GF-D8 (cell line): ENCODE measurements around the gene GRAMD1B.

Experiments
- DNase-seq: peaks from one replicate; lab custom pipeline; 2025; lab: John Stamatoyannopoulos, UW

The GRAMD1B gene

DNA sequence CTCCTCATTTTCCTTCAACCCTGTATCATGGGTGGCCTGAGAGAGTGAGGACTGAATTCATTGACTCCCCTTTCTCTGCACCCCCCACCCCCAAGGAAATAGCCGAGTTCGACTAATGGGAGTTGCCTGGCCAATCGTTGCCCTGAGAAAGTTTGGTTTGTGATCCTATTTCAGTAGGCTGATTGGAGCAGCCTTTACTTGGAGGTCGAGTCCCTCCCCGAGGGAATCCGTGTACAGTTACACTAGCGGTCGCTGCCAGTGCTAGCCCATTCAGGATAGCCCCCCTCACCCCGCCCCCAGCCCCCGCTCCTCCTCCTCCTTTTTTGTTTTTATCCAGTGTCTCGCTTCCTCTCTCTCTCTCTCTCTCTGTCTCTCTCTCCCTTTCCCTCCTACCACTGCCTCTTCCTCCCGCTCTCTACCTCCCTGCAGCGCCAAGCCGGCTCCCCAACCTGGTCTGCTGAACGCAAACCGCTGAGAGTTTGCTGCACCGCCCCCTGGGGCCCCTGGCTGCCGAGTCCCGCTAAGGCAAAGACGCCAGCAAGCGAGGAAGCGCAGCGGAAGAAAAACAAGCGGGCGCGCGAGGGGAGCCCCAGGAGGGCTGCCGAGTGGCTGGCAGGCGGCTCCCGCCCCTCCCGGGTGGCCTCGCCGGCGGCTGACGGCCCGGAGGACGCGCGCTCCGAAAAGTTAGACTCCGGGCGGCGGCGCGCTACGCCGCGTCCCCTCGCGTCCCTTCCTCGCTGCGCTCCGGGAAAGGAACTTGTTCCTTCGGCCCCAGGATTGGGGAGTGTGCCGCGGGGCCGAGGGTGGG is at the start of gene GRAMD1B:
GRAMD1B (plus strand) TSS at position 357 of the 808 bp plus-strand sequence. CDS start 524 bp downstream, outside the sequence.
- no peak for DNase-seq

DNA sequence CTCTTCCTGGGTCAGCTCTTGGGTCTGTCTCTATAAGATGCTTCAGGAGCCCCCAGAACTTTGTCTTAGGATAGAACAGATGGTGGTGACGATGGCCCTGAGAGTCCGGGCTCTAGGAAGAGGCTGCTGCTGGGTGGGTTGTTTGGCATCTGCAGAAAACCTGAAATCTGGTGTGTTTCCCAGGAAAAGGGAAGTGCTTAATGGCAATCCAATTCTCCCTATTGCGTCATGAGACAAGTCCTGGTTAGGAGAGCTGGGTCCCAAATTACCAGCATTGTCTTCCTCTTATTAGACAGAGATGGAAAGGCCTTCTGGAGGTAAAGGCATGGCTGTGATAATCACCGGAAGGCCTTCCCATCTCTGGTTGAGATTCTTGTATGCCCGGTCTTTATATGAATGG is 48.9 kb upstream of the GRAMD1B start:
- no peak for DNase-seq

DNA sequence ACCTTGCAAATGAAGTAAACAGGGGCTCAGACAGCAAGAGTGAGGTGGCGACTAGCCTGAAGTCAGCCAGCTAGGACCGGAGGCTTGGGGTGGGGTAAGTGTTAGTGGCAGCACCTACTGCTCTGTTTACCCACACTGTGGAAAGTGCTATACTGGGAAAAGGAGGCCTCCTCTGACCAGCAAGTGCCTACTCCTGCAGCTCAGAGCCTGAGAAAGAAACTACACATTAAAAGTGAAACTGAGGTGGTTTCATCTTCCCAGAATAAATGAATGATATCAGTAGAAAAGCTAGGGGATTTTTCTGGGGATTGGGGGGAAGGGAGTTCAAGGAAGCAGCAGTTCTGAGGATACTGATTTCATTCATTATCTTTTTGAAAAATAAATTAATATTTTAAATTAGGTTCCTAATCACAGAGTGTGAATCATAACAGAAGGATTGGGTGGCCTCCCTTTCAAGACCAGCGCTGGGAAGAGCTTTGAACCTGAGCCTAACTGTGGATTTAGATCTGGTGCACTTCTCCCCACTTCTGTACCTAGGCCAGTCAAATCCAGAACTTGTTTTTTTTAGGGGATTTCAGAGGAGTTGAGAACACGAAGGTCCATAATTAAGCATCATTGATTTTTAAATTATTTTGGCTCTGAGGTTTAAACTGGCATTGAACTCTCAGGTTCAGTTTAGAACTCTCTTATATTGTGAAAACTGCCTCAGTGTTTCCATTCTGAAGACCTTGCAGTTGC is 48.1 kb upstream of the GRAMD1B start:
- DNase-seq, result no peak

DNA sequence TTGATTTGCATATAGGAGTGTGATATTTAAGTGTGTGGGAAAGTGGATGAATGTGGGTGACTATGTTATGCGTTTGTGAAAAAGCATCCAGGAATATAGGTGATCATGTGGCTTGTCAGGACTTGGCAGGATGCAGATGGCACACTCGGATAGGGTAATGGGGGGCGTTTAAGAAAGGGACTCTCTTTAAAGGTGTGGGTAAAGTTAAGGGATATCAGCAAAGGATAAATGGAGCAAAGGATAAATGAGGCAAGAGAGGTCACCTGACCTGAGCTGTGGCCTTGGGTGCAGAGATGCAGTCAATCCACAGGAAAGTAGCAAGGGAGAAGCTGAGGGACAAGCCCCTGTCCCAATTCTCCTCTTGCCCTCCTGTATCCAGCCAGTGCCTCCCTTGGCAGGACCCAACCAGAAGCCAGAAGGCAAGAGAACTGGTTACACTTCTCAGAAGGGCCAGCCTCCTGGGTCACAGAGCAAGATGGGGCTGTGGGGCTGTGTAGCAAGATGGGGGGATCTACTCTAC is 47.5 kb upstream of the GRAMD1B start:
- DNase-seq, result no peak

DNA sequence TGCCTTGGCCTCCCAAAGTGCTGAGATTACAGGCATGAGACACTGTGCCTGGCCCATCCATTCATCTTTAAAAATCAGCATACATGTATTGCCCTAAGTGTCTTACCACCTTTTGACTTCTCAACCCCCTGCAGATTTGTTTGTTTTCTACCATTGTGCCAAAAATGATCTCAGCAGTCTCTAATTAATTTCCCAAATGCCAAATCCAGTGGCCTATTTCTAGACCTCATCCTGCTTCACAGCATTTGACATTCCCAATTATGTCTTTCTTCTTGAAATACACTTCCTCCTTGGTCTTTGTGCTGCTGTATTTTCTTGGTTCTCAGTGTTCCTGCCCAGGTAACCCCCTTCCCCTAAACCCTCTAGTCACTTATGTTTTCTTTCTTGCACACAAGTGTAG is 46.0 kb upstream of the GRAMD1B start:
- no peak for DNase-seq

DNA sequence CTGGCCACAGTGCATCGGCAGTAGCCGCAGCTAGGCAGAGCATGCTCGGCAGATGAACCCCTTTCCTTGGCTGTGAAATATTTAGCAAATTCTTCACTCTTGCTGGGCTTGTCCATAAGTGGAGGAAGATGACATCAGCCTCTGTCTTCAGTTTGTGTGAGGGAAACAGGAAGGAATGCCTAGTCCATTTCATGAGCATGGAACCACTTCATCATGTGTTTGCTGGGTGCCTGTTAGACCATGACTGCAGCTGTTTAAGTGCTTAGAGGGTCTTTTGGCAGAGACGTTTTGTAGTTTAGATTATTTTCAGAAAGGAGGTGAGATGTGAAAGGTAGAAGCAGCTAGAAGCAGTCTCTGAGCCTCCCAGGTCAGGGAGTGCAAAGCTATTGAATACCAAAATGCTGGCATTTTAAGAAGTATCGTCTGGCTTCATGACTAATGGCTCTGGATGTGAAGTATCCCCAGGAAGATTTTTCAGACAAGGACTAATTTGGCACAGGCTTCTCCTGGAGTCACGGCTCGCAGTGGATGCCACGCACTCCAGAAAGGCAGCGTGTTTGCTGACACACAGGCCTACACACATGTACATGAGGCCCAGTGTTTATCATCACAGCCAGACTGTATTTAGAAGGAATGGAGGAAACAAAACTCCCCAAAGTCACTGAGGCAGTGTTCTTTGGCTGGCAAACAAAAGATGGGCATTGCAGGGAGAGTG is 43.1 kb upstream of the GRAMD1B start:
- DNase-seq, result no peak

DNA sequence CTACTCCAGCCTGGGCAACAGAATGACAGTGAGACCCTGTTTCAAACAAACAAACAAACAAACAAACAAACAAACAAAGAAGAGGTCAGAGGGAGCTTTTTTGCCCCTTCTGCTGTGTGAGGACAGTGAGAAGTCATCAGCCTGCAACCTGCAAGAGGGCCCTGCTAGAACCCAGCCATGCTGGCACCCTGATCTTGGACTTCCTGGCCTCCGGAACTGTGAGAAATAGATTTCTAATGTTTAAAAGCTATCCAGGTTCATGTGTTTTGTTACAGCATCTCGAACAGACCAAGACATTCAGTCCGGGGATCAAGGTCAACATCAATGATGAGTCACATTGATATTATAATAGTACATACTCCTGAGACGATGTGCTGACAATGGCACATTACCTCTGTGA is 41.4 kb upstream of the GRAMD1B start:
- DNase-seq, result no peak

DNA sequence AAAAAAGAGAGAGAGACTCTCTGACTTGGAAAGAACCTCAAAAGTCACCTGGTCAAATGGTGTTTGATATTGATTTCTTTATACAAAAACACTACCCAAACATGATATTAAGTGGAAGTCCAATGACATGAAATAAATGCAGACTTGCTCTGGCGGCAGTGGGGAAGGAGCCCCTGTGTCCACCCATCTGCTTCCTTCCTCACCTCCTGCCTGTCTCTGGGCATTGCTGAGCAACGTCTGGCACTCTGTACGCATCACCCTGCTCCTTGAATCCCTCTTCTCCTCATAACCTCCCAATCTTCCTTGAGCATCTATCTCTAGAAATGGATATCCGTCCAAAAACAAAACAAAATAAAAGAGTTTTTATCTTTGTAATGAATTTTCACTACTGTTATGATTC is 39.9 kb upstream of the GRAMD1B start:
- DNase-seq, result no peak

DNA sequence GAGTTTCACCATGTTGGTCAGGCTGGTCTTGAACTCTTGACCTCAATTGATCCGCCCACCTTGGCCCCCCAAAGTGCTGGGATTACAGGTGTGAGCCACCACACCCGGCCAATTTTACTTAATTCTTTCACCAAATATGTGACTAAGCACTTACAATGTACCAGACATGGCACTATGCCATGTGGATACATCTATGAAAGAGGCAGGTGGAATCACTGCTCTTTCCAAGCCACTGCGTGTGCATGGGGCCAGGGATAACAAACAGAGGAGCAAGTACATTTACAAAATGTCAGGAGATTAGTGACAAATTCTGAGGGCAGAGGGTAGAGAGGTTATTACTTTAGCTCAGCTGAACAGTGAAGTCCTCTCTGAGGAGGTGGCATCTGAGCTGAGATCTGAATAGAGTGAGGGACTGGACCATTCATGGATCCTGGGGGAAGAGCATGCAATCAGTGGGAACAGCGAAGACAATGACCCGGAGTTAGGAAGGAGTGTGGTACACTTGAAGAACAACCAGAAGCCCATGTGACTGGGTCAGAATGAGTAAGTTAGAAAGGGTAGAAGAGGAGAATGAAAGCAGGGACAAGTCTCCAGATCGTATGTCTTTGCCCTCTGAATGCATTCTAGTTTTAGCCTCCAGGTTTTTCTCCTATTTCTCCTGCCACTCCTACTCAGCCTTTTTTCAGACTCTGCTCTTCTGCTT is 38.3 kb upstream of the GRAMD1B start:
- DNase-seq, result no peak

DNA sequence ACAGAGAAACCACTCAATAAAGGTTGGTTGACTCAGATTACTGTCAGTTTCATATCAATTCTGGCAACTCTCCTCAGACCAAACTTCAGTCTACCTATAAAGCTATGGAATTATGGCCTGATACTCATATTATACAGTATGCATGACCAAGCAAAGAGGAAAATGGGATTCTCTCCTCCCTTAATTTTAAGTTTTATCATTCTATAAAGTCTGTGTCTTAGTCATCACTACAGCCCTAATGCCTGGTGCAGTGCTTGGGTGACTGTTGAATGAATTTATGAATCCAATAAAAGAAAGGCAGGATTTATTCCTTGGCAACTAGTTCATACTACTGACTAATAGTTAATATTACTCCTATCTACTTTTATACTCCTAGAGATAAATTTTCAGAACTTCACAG is 37.6 kb upstream of the GRAMD1B start:
- DNase-seq, result no peak

DNA sequence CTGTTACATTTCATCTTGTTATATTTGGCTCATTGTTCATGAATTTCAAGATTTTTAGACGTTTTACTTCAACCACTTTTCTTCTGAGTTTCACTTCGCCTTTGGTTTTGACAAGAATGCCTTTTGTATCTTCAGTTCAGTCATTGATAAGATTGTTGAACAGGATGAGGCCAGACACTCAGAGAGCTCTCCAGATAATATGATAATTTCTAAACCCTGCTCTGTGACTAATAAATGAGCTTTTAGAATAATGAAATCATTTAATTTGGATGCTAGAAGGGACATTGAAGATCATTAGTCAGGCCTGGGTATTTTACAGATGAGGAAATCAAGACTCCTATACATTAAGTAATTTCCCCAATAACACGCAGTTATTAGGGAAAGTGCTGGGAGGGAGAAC is 37.2 kb upstream of the GRAMD1B start:
- no peak for DNase-seq

DNA sequence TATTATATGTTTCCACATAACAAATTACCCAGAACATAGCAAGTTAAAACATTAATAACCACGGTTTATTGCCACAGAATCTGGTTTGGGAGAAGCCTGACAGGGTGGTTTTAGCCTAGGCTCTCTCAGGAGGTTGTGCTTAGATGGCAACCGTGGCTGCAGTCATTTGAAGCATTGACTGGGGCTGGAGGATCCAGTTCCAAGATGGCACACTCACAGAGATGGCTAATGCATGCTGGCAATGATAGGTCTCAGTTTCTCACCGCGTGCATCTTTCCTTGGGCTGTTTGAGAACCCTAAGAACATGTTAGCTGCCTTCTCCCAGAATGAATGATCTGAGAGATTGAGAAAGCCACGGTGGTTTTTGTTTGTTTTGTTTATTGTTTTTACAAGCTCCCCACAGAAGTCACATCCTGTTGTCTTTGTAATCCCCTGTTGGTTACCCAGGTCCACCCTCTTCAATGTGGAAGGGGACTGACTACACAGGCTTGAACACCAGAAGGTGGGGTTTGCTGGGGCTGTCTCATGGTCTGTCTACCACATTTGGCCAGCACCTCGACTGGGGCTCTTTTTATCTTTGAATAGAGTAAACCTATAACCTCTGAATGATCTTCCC is 36.6 kb upstream of the GRAMD1B start:
- DNase-seq, result no peak

DNA sequence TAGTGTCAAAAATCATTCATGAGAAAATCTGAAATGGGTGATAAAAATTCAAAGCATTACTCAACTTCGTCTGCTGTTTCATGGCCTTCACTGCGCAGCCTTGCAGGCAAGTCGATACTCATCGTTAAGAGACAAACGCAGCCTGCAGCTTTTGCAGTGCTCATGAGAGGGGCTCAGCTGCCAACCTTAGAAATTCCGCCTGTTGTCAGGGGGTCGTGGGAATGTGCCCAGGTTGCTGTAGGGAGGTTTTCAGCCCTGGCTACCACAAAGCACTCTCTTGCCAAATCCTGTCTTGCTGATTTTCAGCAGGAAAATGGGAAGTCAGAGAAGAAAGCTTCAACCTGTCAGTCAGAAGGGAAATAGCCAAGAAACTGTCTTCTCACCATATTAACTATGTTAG is 25.4 kb upstream of the GRAMD1B start:
- DNase-seq, result no peak

DNA sequence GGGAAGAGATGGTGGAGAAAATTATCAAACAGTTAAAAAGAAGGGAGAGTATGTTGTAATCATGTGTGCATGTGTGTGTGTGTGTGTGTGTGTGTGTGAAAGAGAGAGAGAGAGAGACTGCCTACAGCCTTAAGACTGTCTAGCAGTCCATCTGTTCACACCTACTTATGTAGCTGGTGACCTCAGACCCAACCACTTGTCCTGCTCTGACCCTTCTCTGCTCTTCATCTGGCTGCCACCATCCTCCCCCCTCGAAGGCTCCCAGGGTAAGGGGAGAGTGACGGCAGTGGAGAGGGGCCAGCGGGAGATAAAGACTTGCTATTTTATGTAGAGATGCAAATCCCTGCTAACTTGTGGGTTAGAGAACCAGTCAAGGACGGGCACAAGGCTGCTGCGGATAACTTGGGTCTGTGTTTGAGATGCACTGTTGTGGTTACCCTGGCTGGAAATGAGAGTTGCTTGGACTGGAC is 24.9 kb upstream of the GRAMD1B start:
- DNase-seq, result no peak

DNA sequence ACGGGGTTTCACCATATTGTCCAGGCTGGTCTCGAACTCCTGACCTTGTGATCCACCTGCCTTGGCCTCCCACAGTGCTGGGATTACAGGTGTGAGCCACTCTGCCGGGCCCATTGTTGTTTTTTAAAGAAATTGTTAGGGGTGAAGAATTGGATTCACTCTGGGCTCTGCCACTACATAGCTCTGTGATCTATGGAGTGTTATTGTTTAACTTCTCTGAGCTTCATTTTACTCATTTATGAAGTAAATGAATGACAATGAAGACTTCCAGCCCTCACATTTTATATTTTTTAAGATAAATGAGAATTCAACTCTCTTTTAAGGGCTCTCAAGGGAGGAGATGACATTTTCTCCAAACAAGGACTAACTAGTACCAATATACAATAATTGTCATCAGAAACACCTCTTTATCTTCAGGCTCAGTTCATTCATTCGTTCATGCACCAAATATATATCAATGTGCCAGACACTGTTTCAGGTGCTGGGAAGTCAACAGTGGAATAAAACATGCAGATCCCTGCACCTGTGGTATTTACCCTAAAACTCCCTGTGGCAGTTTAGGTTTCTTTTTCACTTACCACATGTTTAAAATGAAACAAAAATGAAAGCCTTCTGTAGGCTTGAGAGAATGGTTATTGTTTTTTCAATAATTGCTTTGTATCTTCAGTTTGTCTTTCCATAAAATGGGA is 23.5 kb upstream of the GRAMD1B start:
- DNase-seq, result no peak

DNA sequence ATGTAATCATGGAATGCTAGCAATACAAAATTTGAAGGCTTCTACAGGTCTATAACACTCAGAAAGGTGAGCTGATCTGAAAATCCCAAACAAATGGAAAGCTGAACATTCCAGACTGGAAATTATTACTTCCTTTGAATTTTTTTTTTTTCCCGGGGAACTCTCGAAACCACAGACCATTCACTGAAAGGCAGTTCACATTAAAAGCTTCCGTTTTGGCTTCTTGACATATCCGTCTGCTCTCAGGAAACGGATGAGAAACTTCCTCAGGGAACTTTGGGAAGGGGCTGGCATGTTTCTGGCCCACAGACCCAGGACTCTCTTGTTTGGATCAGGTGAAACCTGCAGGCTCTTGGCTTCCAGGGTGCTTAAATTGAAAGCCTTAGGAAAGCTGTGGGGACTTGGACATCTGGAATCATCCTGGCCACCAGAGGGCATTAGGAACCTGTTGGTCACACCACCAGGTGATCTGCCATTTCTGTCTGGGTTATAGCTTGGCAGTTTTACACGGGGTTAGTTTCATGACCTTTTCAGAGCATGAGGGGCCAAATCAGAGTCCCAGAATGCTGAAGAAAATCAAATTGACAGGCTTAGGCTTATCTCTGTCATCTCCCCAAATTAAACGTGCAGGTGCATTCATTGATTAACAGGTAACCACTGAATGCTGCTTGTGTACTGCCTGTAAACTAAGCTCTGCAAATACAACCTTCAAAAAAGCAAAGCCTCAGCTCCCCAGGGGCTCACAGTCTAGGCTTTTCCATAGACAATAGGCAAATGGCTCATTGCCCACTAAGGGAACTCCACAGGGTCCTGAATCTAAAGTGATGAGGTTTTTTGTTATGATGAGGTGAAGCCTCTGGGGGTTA is 22.7 kb upstream of the GRAMD1B start:
- DNase-seq, result no peak

DNA sequence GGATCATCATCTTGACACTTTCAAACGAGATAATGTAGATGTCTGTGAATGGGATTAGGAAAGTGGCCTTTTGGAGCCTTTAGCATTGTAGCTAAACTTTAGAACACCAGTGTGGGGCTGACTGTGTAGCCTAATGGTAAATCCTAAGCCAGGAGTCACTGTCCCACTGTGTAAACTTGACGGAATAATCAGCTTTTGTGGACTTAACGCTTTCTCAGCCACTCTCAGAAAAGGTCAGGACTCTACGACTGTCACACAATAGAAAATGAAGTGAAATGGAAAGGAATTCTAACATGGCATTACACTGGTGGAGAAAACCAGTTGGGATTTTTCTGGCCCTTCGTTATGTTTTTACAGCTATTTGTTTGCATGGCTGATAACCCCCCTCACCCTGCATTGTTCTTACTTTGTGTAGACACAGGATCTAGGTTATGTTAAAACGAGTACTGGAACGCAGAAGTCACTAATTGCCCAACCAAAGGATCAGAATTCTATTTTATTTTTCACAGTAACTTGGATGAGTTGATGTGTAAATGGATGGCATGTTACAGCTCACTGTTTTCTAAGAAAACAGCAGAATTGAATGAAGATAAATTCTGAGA is 22.0 kb upstream of the GRAMD1B start:
- DNase-seq, result no peak

DNA sequence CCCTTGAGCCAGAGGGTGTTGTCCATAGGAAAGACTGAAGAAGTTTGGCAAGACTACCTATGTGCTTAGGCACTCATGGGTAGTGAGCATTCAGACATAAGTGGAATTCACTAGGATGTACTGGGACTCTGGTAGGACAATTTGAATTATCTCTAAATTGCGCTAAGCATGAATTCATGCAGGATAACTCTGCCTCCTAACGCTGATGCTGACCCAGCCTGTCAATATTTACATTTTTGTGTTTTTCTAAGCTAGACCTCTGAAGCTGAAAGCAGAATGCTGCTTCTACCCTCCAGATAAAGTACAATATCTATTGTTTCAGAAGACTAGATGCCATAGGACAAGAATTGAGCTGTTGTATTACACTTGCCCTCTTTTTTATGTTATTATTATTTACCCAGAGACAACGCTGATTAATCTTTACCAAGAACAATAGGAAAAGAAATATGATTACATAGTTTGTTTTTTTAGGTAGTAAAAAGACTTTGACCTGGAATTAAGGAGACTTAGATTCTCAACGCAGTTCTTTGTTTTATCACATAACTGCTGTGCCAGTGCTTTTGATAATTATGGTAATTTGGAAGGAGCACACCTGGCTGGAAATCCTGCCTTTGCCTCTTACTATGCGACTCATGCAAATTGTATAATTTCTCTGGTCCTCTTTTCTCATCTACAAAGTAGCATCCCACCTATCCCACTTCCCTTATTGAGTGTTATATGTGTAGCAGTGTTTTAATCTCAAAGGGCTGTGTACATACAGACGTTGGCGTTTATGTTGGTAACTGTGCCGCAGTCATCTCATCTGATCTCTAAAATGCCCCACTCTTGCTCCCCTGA is 21.2 kb upstream of the GRAMD1B start:
- no peak for DNase-seq
